H9 (cell line): ENCODE measurements around the gene SCTR. TPM values are rescaled to one million over a fixed set of nuclear protein-coding genes. Genes with fewer than 3 reads are reported as not detected.

Source experiments
- DNase-seq: peaks from one replicate; pipeline ENCODE4 v3.0.0-alpha.2; 2017
- H2AFZ ChIP-seq: one replicate; pipeline ENCODE4 v1.6.1; 2013; ENCODE audit warnings: mild to moderate bottlenecking, low read length, control low read depth, moderate library complexity
- H2AK5ac ChIP-seq: 2 replicates; pipeline ENCODE4 v1.6.1; 2013; ENCODE audit warnings: low read length, control low read depth, mixed read lengths; ENCODE audit not compliant: insufficient read length
- H2BK120ac ChIP-seq: one replicate; pipeline ENCODE4 v1.6.1; 2013; ENCODE audit warnings: low read depth, mild to moderate bottlenecking, low read length, control low read depth, inconsistent platforms; ENCODE audit not compliant: poor library complexity, severe bottlenecking
- H2BK12ac ChIP-seq: 2 replicates; pipeline ENCODE4 v1.6.1; 2013; ENCODE audit warnings: low read length, control low read depth, mixed read lengths, low read depth; ENCODE audit not compliant: insufficient read length
- H2BK15ac ChIP-seq: 2 replicates; pipeline ENCODE4 v1.6.1; 2013; ENCODE audit warnings: low read depth, low read length, control low read depth
- H2BK20ac ChIP-seq: one replicate; pipeline ENCODE4 v1.6.1; 2013; ENCODE audit warnings: low read depth, mild to moderate bottlenecking, low read length, control low read depth, inconsistent platforms; ENCODE audit not compliant: poor library complexity, severe bottlenecking
- H2BK5ac ChIP-seq: 2 replicates; pipeline ENCODE4 v1.6.1; 2013; ENCODE audit warnings: low read length, control low read depth, mixed read lengths; ENCODE audit not compliant: insufficient read length
- H3K14ac ChIP-seq: 2 replicates; pipeline ENCODE4 v1.6.1; 2013; ENCODE audit warnings: low read length, control low read depth; ENCODE audit not compliant: insufficient read depth
- H3K18ac ChIP-seq: 2 replicates; pipeline ENCODE4 v1.6.1; 2013; ENCODE audit warnings: low read depth, mild to moderate bottlenecking, mixed read lengths, low read length, control low read depth; ENCODE audit not compliant: insufficient read length
- H3K23ac ChIP-seq: 2 replicates; pipeline ENCODE4 v1.6.1; 2013; ENCODE audit warnings: low read length, control low read depth, mixed read lengths, low read depth; ENCODE audit not compliant: insufficient read length
- H3K23me2 ChIP-seq: 2 replicates; pipeline ENCODE4 v1.6.1; 2013; ENCODE audit warnings: low read depth, mild to moderate bottlenecking, mixed read lengths, low read length, control low read depth; ENCODE audit not compliant: insufficient read length, poor library complexity, severe bottlenecking
- H3K27ac ChIP-seq: 2 replicates; pipeline ENCODE4 v1.5.1; 2013; ENCODE audit warnings: low read length, control low read depth, mixed read lengths, low read depth; ENCODE audit not compliant: insufficient read length
- H3K27me3 ChIP-seq: 2 replicates; pipeline ENCODE4 v1.6.1; 2013; ENCODE audit warnings: low read length, control low read depth, inconsistent platforms; ENCODE audit not compliant: insufficient read depth
- H3K4ac ChIP-seq: 2 replicates; pipeline ENCODE4 v1.6.1; 2013; ENCODE audit warnings: low read depth, mild to moderate bottlenecking, control low read depth, inconsistent platforms, low read length, moderate library complexity
- H3K4me1 ChIP-seq: 2 replicates; pipeline ENCODE4 v1.6.1; 2013; ENCODE audit warnings: low read length, control low read depth, inconsistent platforms; ENCODE audit not compliant: insufficient read depth
- H3K4me2 ChIP-seq: 2 replicates; pipeline ENCODE4 v1.6.1; 2013; ENCODE audit warnings: low read length, control low read depth, mixed read lengths; ENCODE audit not compliant: insufficient read length, insufficient read depth
- H3K56ac ChIP-seq: 2 replicates; pipeline ENCODE4 v1.6.1; 2013; ENCODE audit warnings: low read depth, mild to moderate bottlenecking, mixed read lengths, low read length, control low read depth; ENCODE audit not compliant: insufficient read length
- H3K79me1 ChIP-seq: 2 replicates; pipeline ENCODE4 v1.6.1; 2013; ENCODE audit warnings: low read depth, mild to moderate bottlenecking, moderate library complexity, low read length, control low read depth, inconsistent platforms; ENCODE audit not compliant: insufficient read depth, poor library complexity, severe bottlenecking
- H3K79me2 ChIP-seq: 2 replicates; pipeline ENCODE4 v1.6.1; 2013; ENCODE audit warnings: low read length, control low read depth, inconsistent platforms; ENCODE audit not compliant: insufficient read depth
- H3K9ac ChIP-seq: 2 replicates; pipeline ENCODE4 v1.6.1; 2013; ENCODE audit warnings: low read length, control low read depth, mixed read lengths; ENCODE audit not compliant: insufficient read length; ENCODE audit errors: extremely low read depth
- H3K9me3 ChIP-seq: one replicate; pipeline ENCODE4 v1.6.1; 2013; ENCODE audit warnings: low read depth, low read length, inconsistent platforms; ENCODE audit not compliant: control insufficient read depth
- H3T11ph ChIP-seq: one replicate; pipeline ENCODE4 v1.6.1; 2013; ENCODE audit warnings: mild to moderate bottlenecking, low read length, control low read depth, inconsistent platforms
- H4K20me1 ChIP-seq: one replicate; pipeline ENCODE4 v1.6.1; 2013; ENCODE audit not compliant: control insufficient read depth, insufficient read length, insufficient read depth
- H4K5ac ChIP-seq: 2 replicates; pipeline ENCODE4 v1.6.1; 2013; ENCODE audit warnings: low read depth, mild to moderate bottlenecking, mixed read lengths, low read length, control low read depth; ENCODE audit not compliant: insufficient read length
- H4K8ac ChIP-seq: replicated peaks from 2 replicates; pipeline ENCODE4 v1.6.1; 2013; ENCODE audit warnings: low read length, control low read depth, mixed read lengths, low read depth; ENCODE audit not compliant: insufficient read length
- H4K91ac ChIP-seq: 2 replicates; pipeline ENCODE4 v1.6.1; 2013; ENCODE audit warnings: low read depth, mild to moderate bottlenecking, moderate library complexity, mixed read lengths, low read length, control low read depth; ENCODE audit not compliant: insufficient read length
- H3K27ac Mint-ChIP-seq, 3 experiments: 2 replicates in 2 of 3; 3 replicates in 1 of 3; pipeline ENCODE4 v1.8.0; 2020 to 2021; ENCODE audit warnings: mixed read lengths in 3 of 3, mild to moderate bottlenecking in 1 of 3, moderate library complexity in 1 of 3
- H3K27me3 Mint-ChIP-seq: 2 replicates; pipeline ENCODE4 v1.8.0; 2021; ENCODE audit warnings: low read depth, mild to moderate bottlenecking, moderate library complexity, mixed read lengths
- H3K36me3 Mint-ChIP-seq, 3 experiments: 2 replicates in 2 of 3; 3 replicates in 1 of 3; pipeline ENCODE4 v1.8.0; 2020 to 2021; ENCODE audit warnings: low read depth in 3 of 3, mixed read lengths in 3 of 3; ENCODE audit not compliant: insufficient read depth in 1 of 3
- H3K4me1 Mint-ChIP-seq, 2 experiments: 2 replicates each; pipeline ENCODE4 v1.8.0; 2020; ENCODE audit warnings: mixed read lengths in 2 of 2
- H3K4me3 Mint-ChIP-seq, 2 experiments: 2 replicates in 1 of 2; 3 replicates in 1 of 2; pipeline ENCODE4 v1.8.0; 2020 to 2021; ENCODE audit warnings: mild to moderate bottlenecking in 2 of 2, mixed read lengths in 2 of 2, moderate library complexity in 1 of 2
- H3K9me3 Mint-ChIP-seq, 2 experiments: 2 replicates in 1 of 2; 3 replicates in 1 of 2; pipeline ENCODE4 v1.8.0; 2020; ENCODE audit warnings: mild to moderate bottlenecking in 2 of 2, mixed read lengths in 2 of 2, moderate library complexity in 1 of 2
- CTCF ChIP-seq: fragments of 200-600 bp; sonication (generic); conservative IDR thresholded peaks from 3 replicates; pipeline ENCODE4 v1.8.0; 2021; ENCODE audit warnings: antibody characterized with exemption, mild to moderate bottlenecking
- WGBS: extraction: QIAGEN DNeasy Blood & Tissue Kit; methylation state at CpG from one replicate; pipeline ENCODE4 v1.1.7; 2013; ENCODE audit warnings: missing lambda C conversion rate, low lambda C conversion rate, mixed read lengths; ENCODE audit not compliant: insufficient read length; ENCODE audit errors: extremely low coverage; 5-methylcytosine and 5-hydroxymethylcytosine counted together
- total RNA-seq: library from RNA; stranded (reverse); gene quantifications from 2 replicates; pipeline ENCODE4 v1.2.1, GENCODE V29; 2021

SCTR gene
- total RNA-seq, 1 experiment from 2014 or later = not detected

GRCh38 chr2:119525614-119526013, 1.3 kb upstream of the SCTR start:
- H3K23me2 ChIP-seq = peaks cover 8% of the 10 kb centered on the region
- no peak overlapping the region for H4K8ac ChIP-seq
- H3K56ac ChIP-seq = no peak overlapping the region
- Mint-ChIP-seq H3K27ac (no peak overlapping the region), H3K4me1 (peaks cover 29 to 40% of the 10 kb centered on the region in 2 experiments), H3K9me3 (peaks cover 0 to 4% of the 10 kb centered on the region in 2 experiments; a peak in 1 of 5 replicates), H3K27me3 (peaks cover 67% of the 10 kb centered on the region), H3K4me3 (no peak overlapping the region), H3K36me3 (no peaks in the 10 kb centered on the region; a peak in 2 of 7 replicates)
- no peak for DNase-seq
- peaks cover 22% of the 10 kb centered on the region for H3K27me3 ChIP-seq
- no CpG with 5 or more reads among the region's 4 CpGs for WGBS
- H2BK15ac ChIP-seq = no peak overlapping the region
- no peaks in the 10 kb centered on the region for H3K79me2 ChIP-seq
- no peak overlapping the region for H2BK5ac ChIP-seq
- no peaks in the 10 kb centered on the region for H3K4me1 ChIP-seq
- no peak overlapping the region for H3T11ph ChIP-seq
- no peak overlapping the region for H2BK120ac ChIP-seq
- no peak overlapping the region for H2BK20ac ChIP-seq
- H4K20me1 ChIP-seq = no peaks in the 10 kb centered on the region
- H3K23ac ChIP-seq = no peak overlapping the region
- no peak overlapping the region for H3K18ac ChIP-seq
- no peaks in the 10 kb centered on the region for H3K9me3 ChIP-seq
- no peak for TF ChIP-seq CTCF
- H2BK12ac ChIP-seq = no peak overlapping the region
- no peak overlapping the region for H3K27ac ChIP-seq
- H3K9ac ChIP-seq = no peak overlapping the region
- no peak overlapping the region for H2AFZ ChIP-seq
- H4K91ac ChIP-seq = no peak overlapping the region
- H2AK5ac ChIP-seq = no peak overlapping the region
- H4K5ac ChIP-seq = no peak overlapping the region
- no peaks in the 10 kb centered on the region for H3K79me1 ChIP-seq
- no peak overlapping the region for H3K14ac ChIP-seq
- H3K4me2 ChIP-seq = no peak overlapping the region
- H3K4ac ChIP-seq = no peak overlapping the region
